ENCODE data around the gene KRTAP20-4. TPM values are rescaled to one million over a fixed set of nuclear protein-coding genes. Genes with fewer than 3 reads are reported as not detected.

The KRTAP20-4 gene
- total and polyA plus RNA-seq, 2 experiments from 2014 or later = not detected

DNA sequence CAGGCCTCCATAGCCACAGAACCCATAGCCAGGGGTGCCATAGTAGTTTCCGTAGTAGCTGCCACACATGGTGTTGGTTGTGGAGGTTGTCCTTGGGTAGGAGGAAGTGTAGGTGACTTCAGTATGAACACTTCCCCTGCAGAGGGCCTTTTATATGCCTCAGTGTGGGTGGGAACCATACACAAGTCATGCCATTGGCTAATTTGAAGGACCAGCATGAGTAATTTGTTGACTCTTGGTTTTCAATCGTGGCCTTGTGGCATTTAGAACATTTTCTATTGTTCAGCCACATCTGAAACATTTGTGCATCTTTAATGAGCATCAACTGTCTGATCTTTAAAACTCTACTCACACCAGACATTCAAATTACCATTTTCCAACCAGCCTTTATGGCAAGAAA, 6.6 kb upstream of the KRTAP20-4 start, which contains the start of gene KRTAP6-1:
Gene KRTAP6-1, minus strand, starts transcription at position 95 of the 400 bp plus-strand sequence. Its CDS starts 26 bp downstream, at position 69.
- TF ChIP-seq, protein P1, sequence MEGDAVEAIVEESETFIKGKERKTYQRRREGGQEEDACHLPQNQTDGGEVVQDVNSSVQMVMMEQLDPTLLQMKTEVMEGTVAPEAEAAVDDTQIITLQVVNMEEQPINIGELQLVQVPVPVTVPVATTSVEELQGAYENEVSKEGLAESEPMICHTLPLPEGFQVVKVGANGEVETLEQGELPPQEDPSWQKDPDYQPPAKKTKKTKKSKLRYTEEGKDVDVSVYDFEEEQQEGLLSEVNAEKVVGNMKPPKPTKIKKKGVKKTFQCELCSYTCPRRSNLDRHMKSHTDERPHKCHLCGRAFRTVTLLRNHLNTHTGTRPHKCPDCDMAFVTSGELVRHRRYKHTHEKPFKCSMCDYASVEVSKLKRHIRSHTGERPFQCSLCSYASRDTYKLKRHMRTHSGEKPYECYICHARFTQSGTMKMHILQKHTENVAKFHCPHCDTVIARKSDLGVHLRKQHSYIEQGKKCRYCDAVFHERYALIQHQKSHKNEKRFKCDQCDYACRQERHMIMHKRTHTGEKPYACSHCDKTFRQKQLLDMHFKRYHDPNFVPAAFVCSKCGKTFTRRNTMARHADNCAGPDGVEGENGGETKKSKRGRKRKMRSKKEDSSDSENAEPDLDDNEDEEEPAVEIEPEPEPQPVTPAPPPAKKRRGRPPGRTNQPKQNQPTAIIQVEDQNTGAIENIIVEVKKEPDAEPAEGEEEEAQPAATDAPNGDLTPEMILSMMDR (IDR thresholded peaks at IDR 0.05; ENCODE audit: low read depth, low read length) = no peak
- Histone ChIP-seq H3K4me3 (no peak within 1 kb of the TSS), H3K4me1 (ENCODE audit: low read depth) (no peaks in the 10 kb centered on the region), H3K36me3 (no peaks in the 10 kb centered on the region), H3K27ac (no peak within 1 kb of the TSS), H3K27me3 (no peaks in the 10 kb centered on the region), H3K9me3 (ENCODE audit: low read depth) (no peaks in the 10 kb centered on the region)
- no peak for DNase-seq (ENCODE audit: low read depth in 1 of 2, low spot score in 1 of 2)

DNA sequence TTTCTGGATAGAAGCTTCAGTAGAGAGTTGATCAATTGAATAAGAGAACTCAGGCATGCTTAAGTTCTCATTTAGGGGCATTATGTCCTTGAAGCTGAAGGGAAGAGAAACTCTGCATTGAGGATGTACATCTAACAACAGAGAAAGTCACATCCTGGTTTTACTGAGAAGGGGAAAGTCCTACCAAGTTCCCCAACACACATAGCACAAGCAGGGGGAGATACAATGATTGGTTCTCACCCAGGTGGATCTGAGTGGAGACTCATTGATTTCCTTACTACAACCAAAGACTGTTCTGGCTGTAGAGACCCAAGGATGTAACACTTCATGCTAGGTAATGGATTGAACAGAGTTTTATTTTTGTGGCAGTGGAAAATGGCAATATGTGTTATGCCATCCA, 5.2 kb upstream of the KRTAP20-4 start:
- no peaks in the 10 kb centered on the region for H3K27me3 ChIP-seq
- H3K4me3 ChIP-seq = no peak overlapping the region
- no peaks in the 10 kb centered on the region for H3K9me3 ChIP-seq (ENCODE audit: low read depth)
- H3K27ac ChIP-seq = no peak overlapping the region
- no peaks in the 10 kb centered on the region for H3K36me3 ChIP-seq
- no peaks in the 10 kb centered on the region for H3K4me1 ChIP-seq (ENCODE audit: low read depth)
- TF ChIP-seq, protein P1 (IDR thresholded peaks at IDR 0.05; ENCODE audit: low read depth, low read length) = no peak
- DNase-seq (ENCODE audit: low read depth in 1 of 2, low spot score in 1 of 2) = no peak

DNA sequence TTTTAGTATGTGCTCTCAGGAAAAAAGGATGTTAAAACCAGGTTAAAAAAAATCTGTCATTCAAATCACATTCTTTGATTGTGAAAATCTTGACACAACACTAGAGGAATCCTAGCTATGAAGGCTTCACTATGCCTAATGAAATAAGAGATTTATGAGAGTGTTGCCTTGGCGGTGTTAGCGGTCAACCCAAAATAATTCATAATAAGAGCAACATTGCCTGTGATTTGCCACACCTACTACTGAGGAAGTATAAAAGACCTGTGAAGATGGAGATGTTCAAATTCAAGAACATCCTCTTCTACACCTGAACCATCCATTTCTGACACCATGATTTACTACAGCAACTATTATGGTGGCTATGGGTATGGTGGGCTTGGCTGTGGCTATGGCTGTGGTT, 4.3 kb upstream of the KRTAP20-4 start, which contains the start of gene KRTAP20-1:
Gene KRTAP20-1, plus strand, starts transcription at position 301 of the 400 bp plus-strand sequence. Its CDS starts 30 bp downstream, at position 331.
- no peaks in the 10 kb centered on the region for H3K27me3 ChIP-seq
- no peaks in the 10 kb centered on the region for H3K9me3 ChIP-seq (ENCODE audit: low read depth)
- H3K27ac ChIP-seq = no peak within 1 kb of the TSS

DNA sequence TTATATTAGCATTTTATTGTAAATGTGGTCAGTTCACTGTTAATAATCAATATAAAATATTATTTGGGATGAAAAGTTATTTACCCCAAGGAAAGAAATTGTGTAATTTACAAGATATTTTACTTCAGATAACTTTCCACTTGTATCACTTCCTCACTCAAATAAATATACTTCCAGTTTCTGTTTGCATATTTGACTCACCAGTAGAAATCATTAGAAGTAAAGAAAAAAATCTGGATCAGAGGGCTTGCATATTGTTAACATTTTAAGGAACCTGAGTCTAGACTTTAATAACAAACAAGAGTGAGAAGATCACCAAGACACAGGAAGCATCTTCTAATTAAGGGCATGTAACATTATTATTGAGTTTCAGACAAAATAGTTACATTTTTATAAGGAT, 347 bp upstream of the KRTAP20-4 start:
- Histone ChIP-seq H3K27ac (no peak overlapping the region), H3K27me3 (no peaks in the 10 kb centered on the region), H3K4me3 (no peak overlapping the region), H3K4me1 (ENCODE audit: low read depth) (no peaks in the 10 kb centered on the region), H3K36me3 (no peaks in the 10 kb centered on the region), H3K9me3 (ENCODE audit: low read depth) (no peaks in the 10 kb centered on the region)
- DNase-seq (ENCODE audit: low read depth in 1 of 2, low spot score in 1 of 2) = no peak
- TF ChIP-seq, protein P1 (IDR thresholded peaks at IDR 0.05; ENCODE audit: low read depth, low read length) = no peak

More for the DNA sequence above, 4.3 kb upstream of the KRTAP20-4 start, which contains the start of gene KRTAP20-1:
- TF ChIP-seq, protein P1 (IDR thresholded peaks at IDR 0.05; ENCODE audit: low read depth, low read length) = no peak
- Histone ChIP-seq H3K4me3 (no peak within 1 kb of the TSS), H3K36me3 (no peaks in the 10 kb centered on the region), H3K4me1 (ENCODE audit: low read depth) (no peaks in the 10 kb centered on the region)
- no peak for DNase-seq (ENCODE audit: low read depth in 1 of 2, low spot score in 1 of 2)

DNA sequence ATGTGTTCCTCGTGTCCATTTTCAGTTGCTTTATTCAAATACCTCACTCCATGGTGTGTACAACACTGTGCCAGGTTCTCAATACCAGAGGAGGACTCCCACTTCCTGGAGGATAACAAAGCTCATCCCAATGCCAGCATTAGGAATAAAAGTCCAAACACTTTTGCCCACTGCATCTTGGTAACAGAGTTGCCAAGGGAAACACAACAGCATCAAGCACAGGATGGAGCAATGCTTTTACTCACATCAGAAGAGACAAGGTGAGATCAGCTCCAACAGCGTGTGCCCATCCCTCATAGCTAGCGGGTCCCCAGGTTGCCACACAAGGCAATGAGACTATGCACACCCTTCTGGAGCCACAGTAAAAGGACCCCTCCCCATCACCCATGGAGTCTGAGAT, 2.9 kb downstream of the KRTAP20-4 start:
- TF ChIP-seq, protein P1 (IDR thresholded peaks at IDR 0.05; ENCODE audit: low read depth, low read length) = no peak
- H3K27me3 ChIP-seq = no peaks in the 10 kb centered on the region
- H3K36me3 ChIP-seq = no peaks in the 10 kb centered on the region
- no peaks in the 10 kb centered on the region for H3K4me1 ChIP-seq (ENCODE audit: low read depth)
- no peaks in the 10 kb centered on the region for H3K9me3 ChIP-seq (ENCODE audit: low read depth)
- no peak overlapping the region for H3K27ac ChIP-seq
- H3K4me3 ChIP-seq = no peak overlapping the region
- no peak for DNase-seq (ENCODE audit: low read depth in 1 of 2, low spot score in 1 of 2)

Measured in cardiac muscle cell (in vitro differentiated cells and primary cell).